Measurements from ENCODE around the gene FXYD3. TPM values are rescaled to one million over a fixed set of nuclear protein-coding genes. Genes with fewer than 3 reads are reported as not detected.

FXYD3 gene
- total RNA-seq, 1 donor from 2014 or later, result 1.1 TPM

GRCh38 chr19:35119578-35120155 is 4.0 kb downstream of the FXYD3 start:
- no peak for TF ChIP-seq CTCF (IDR thresholded peaks at IDR 0.05; ENCODE audit: borderline replicate concordance)
- Histone ChIP-seq H3K4me1 (peaks cover 28% of the 10 kb centered on the region), H3K27me3 (ENCODE audit: low read depth) (no peaks in the 10 kb centered on the region), H3K36me3 (no peaks in the 10 kb centered on the region), H3K27ac (replicated peaks) (no peak overlapping the region), H3K4me3 (no peak overlapping the region), H3K9me3 (replicated peaks) (no peaks in the 10 kb centered on the region)
- intact Hi-C loops (cut with micrococcal nuclease), result no loop called here
- DNase-seq, result no peak

DNA sequence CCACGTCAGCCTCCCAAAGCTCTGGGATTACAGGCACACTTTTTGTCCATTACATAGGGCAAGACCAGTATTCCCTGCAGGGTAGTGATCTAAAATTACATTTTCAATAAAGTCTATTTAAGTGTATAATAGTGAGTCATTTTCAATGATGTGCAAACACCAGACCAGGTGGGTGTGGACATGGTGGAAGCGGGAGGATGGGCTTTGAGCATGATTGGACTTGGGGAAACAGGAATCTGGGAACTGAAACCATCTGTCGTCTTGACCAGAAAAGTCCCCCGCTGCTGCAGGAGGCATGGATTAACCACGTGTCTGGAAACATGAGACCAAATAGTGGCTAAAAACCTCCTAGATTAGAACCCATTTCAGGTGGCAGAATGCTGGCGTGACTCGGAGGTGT is 4.9 kb downstream of the FXYD3 start:
- no peak for DNase-seq
- H3K4me1 ChIP-seq, result peaks cover 28% of the 10 kb centered on the region

GRCh38 chr19:35120898-35121297 is 5.3 kb downstream of the FXYD3 start:
- Histone ChIP-seq H3K36me3 (no peaks in the 10 kb centered on the region), H3K27me3 (ENCODE audit: low read depth) (no peaks in the 10 kb centered on the region), H3K9me3 (replicated peaks) (no peaks in the 10 kb centered on the region), H3K27ac (replicated peaks) (peak overlapping the region; percentile 36), H3K4me1 (peaks cover 31% of the 10 kb centered on the region), H3K4me3 (no peak overlapping the region)
- no peak for DNase-seq
- intact Hi-C loops (cut with micrococcal nuclease), result no loop called here
- TF ChIP-seq CTCF (IDR thresholded peaks at IDR 0.05; ENCODE audit: borderline replicate concordance), result no peak

More for the DNA sequence above, 4.9 kb downstream of the FXYD3 start:
- Histone ChIP-seq H3K4me3 (no peak overlapping the region), H3K9me3 (replicated peaks) (no peaks in the 10 kb centered on the region), H3K27me3 (ENCODE audit: low read depth) (no peaks in the 10 kb centered on the region), H3K27ac (replicated peaks) (peak overlapping the region; percentile 36), H3K36me3 (no peaks in the 10 kb centered on the region)
- intact Hi-C loops (cut with micrococcal nuclease), result no loop called here
- TF ChIP-seq CTCF (IDR thresholded peaks at IDR 0.05; ENCODE audit: borderline replicate concordance), result no peak

DNA sequence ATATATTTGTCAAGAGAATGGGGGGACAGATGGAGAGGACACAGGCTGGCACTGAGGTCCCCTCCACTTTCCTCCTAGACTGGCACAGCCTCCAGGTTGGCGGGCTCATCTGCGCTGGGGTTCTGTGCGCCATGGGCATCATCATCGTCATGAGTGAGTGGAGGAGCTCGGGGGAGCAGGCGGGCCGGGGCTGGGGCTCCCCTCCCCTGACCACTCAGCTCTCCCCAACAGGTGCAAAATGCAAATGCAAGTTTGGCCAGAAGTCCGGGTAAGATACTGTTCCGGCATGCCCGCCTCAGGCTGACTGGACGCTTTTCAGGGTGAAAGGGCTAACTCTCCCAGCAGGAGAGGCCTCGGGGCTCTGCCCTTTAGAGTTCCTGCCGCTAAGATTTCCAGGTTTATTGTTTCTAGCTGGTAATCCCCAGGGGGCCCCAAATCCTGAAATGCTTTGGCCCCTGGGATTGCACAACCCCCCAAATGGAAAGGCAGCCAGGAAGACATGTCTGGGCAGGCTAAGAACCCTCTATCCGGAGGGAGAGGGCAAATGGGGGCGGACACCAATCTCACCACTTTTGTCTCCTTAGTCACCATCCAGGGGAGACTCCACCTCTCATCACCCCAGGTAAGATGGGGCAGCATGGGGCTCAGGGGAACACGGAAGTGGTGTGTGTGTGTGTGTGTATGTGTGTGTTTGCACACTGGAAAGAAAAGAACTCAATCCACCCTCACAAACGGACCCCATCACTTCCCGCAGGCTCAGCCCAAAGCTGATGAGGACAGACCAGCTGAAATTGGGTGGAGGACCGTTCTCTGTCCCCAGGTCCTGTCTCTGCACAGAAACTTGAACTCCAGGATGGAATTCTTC is 7.3 kb downstream of the FXYD3 start:
- H3K36me3 ChIP-seq, result no peaks in the 10 kb centered on the region
- peaks cover 39% of the 10 kb centered on the region for H3K4me1 ChIP-seq
- no peaks in the 10 kb centered on the region for H3K9me3 ChIP-seq (replicated peaks)
- H3K27me3 ChIP-seq (ENCODE audit: low read depth), result no peaks in the 10 kb centered on the region
- TF ChIP-seq CTCF (IDR thresholded peaks at IDR 0.05; ENCODE audit: borderline replicate concordance), result no peak
- H3K27ac ChIP-seq (replicated peaks), result peak overlapping the region; percentile 95
- intact Hi-C loops (cut with micrococcal nuclease), result no loop called here
- H3K4me3 ChIP-seq, result peak overlapping the region; percentile 79
- no peak for DNase-seq

GRCh38 chr19:35123573-35123972 is 8.0 kb downstream of the FXYD3 start:
- Histone ChIP-seq H3K27me3 (ENCODE audit: low read depth) (no peaks in the 10 kb centered on the region), H3K27ac (replicated peaks) (peak overlapping the region; percentile 95), H3K4me1 (peaks cover 36% of the 10 kb centered on the region), H3K9me3 (replicated peaks) (no peaks in the 10 kb centered on the region), H3K4me3 (peak overlapping the region; percentile 79), H3K36me3 (no peaks in the 10 kb centered on the region)
- TF ChIP-seq CTCF (IDR thresholded peaks at IDR 0.05; ENCODE audit: borderline replicate concordance), result no peak
- intact Hi-C loops (cut with micrococcal nuclease), result no loop called here
- DNase-seq, result peak; percentile 44

Measured in left ventricle myocardium inferior (tissue), 1 donor.